Mammary epithelial cell (primary cell): ENCODE results near the gene SUMF2.

Experiments
- EZH2 ChIP-seq: IDR thresholded peaks from 2 replicates; pipeline ENCODE4 v1.6.1; 2012; ENCODE audit warnings: low read length, inconsistent platforms, borderline replicate concordance
- TF ChIP-seq, protein P1 (sequence below), 2 donors: IDR thresholded peaks in 1 of 2; conservative IDR thresholded peaks in 1 of 2; 2 replicates each; pipeline ENCODE4 v1.5.1; 2011 to 2012; ENCODE audit warnings: inconsistent platforms in 2 of 2, low read length in 2 of 2, mild to moderate bottlenecking in 2 of 2, control low read depth in 1 of 2, low read depth in 1 of 2; ENCODE audit not compliant: insufficient read depth in 1 of 2; ENCODE audit errors: extremely low read depth in 1 of 2

DNA sequence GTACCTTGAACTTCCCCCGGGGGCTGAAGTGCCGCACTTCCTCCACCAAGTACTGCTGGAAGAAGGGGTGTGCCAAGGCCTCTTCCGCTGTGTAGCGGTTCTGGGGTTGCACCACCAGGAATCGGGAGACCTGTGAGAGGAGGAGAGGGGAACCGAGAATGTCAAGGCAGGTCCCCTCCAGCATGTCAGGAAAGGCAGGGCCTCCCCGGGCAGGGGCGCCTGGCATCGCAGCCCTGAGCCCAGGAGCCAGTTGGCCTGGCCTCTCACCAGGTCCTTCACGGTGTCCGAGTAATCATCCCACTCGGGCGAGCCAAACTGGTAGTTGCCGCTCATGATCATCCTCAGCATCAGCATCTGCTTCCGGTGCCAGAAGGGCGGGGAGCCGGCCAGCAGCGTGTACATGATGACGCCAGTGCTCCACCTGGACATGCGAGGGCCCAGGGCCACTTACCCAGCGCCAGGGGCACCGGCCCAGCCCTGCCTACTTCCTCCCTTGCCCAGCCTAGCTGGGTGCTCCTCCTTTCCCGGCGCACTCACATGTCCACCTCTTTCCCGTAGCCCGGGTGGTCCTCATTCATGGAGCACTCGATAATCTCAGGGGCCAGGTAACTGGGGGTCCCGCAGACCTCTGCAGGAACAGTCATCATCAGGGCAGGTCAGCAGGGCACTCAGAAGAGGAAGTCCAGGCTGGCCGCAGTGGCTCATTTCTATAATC lies 17.7 kb downstream of the SUMF2 start:
- TF ChIP-seq, protein P1, sequence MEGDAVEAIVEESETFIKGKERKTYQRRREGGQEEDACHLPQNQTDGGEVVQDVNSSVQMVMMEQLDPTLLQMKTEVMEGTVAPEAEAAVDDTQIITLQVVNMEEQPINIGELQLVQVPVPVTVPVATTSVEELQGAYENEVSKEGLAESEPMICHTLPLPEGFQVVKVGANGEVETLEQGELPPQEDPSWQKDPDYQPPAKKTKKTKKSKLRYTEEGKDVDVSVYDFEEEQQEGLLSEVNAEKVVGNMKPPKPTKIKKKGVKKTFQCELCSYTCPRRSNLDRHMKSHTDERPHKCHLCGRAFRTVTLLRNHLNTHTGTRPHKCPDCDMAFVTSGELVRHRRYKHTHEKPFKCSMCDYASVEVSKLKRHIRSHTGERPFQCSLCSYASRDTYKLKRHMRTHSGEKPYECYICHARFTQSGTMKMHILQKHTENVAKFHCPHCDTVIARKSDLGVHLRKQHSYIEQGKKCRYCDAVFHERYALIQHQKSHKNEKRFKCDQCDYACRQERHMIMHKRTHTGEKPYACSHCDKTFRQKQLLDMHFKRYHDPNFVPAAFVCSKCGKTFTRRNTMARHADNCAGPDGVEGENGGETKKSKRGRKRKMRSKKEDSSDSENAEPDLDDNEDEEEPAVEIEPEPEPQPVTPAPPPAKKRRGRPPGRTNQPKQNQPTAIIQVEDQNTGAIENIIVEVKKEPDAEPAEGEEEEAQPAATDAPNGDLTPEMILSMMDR (conservative IDR thresholded peaks at IDR 0.05 in 1 of 2, IDR thresholded peaks at IDR 0.05 in 1 of 2; ENCODE audit: extremely low read depth in 1 of 2, insufficient read depth in 1 of 2, low read depth in 1 of 2, low read length in 2 of 2) = no peak
- no peak for TF ChIP-seq EZH2
